Measurements from ENCODE around the gene TRIM8. TPM values are rescaled to one million over a fixed set of nuclear protein-coding genes. Genes with fewer than 3 reads are reported as not detected.

The TRIM8 gene
- polyA plus RNA-seq, 3 donors: 39.4 to 183 (median 41.4) TPM

DNA sequence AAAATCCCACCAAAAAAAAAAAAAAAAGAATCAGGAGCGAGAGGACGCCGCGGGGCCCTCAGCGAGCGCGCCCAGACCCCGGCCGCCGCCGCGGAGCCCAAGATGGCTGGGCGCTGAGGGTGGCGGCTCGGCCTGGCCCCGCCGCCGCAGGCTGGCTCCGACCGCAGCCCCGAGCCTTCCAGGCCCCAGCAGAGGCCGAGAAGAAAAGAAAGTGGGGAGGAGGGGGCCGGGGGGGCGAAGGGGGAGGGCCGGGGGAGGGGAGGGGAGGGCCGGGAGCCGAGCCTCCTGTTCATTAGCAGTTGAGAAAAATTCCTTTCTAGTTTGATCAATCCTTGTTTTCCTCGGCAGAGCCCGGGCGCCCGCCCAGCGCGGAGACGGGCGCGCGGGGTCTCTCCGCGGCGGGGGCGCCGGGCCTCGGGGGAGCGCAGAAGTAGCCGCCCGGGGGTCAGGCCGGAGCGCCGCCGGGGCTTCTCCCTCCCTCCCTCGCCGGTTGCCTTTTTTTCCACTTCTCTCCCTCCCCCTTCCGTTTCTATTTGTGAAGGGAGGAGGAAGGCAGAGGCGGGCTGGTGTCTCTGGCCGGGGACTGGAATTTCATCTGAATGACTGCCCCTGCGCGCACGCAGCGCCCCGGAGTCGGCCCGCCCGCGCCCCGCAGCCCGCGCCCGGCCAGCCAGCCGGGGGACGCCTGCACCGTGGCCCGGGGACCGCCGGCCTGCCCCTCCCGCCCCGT, 778 bp upstream of the TRIM8 start:
- TF ChIP-seq CTCF (IDR thresholded peaks at IDR 0.05): no peak
- Mint-ChIP-seq H3K27ac (peak overlapping the region; percentile 90 to 98 (median 94)), H3K9me3 (peaks cover 0 to 5% (median 2%) of the 10 kb centered on the region in 7 donors), H3K36me3 (peaks cover 13 to 23% of the 10 kb centered on the region in 2 donors), H3K4me3 (peak overlapping the region; percentile 88 to 96), H3K27me3 (ENCODE audit: low read depth in 3 of 3) (peaks cover 0 to 6% (median 3%) of the 10 kb centered on the region in 3 donors), H3K4me1 (peaks cover 28% of the 10 kb centered on the region)
- peak overlapping the region; percentile 91 for H2AFZ ChIP-seq (ENCODE audit: insufficient read depth, low read depth, low read length, poor library complexity, severe bottlenecking)
- peak overlapping the region; percentile 71 to 99 (median 76) for H3K4me3 ChIP-seq (replicated peaks in 1 of 3; ENCODE audit: low read depth in 2 of 3, low read length in 3 of 3)
- peak overlapping the region; percentile 96 for H3K9ac ChIP-seq (ENCODE audit: insufficient read depth, low read length, poor library complexity, severe bottlenecking)
- H4K20me1 ChIP-seq (ENCODE audit: insufficient read depth, low read length): peaks cover 33% of the 10 kb centered on the region
- peak overlapping the region; percentile 89 for H3K4me2 ChIP-seq (replicated peaks; ENCODE audit: extremely low read depth, low read length, poor library complexity, severe bottlenecking)
- H3K4me1 ChIP-seq (ENCODE audit: control insufficient read depth in 1 of 2, insufficient read depth in 2 of 2, low read length in 2 of 2): peaks cover 26 to 29% of the 10 kb centered on the region in 2 donors
- WGBS (ENCODE audit: insufficient coverage): 0% methylated on average over 53 of the region's 76 CpGs
- intact Hi-C loops (cut with micrococcal nuclease): no loop called here
- peak overlapping the region; percentile 85 to 99 for H3K27ac ChIP-seq (ENCODE audit: low read depth in 1 of 2, low read length in 2 of 2)
- peaks cover 62% of the 10 kb centered on the region for H3K79me2 ChIP-seq (ENCODE audit: insufficient read depth, low read length)
- no peaks in the 10 kb centered on the region for H3K27me3 ChIP-seq (ENCODE audit: control insufficient read depth in 2 of 2, insufficient read depth in 2 of 2, low read length in 2 of 2)
- peaks cover 10% of the 10 kb centered on the region in 2 donors for H3K36me3 ChIP-seq (replicated peaks in 1 of 2; ENCODE audit: control insufficient read depth in 1 of 2, insufficient read depth in 2 of 2, low read length in 2 of 2)
- peak in 2 of 3 donors; percentile 44 to 49 for DNase-seq
- H3K9me3 ChIP-seq (replicated peaks in 1 of 2; ENCODE audit: control insufficient read depth in 1 of 2, insufficient read depth in 1 of 2, low read length in 2 of 2): no peaks in the 10 kb centered on the region

- peaks cover 0 to 3% (median 0%) of the 10 kb centered on the region in 3 donors for H3K27me3 Mint-ChIP-seq (ENCODE audit: low read depth in 3 of 3)
- H3K4me2 ChIP-seq (replicated peaks; ENCODE audit: extremely low read depth, low read length, poor library complexity, severe bottlenecking): peak overlapping the region; percentile 89
- WGBS (ENCODE audit: insufficient coverage): under 1% methylated on average over 53 of the region's 62 CpGs
- peaks cover 0 to 5% (median 2%) of the 10 kb centered on the region in 7 donors for H3K9me3 Mint-ChIP-seq
- H3K27ac ChIP-seq (ENCODE audit: low read depth in 1 of 2, low read length in 2 of 2): peak overlapping the region; percentile 87 to 99
- H3K27me3 ChIP-seq (ENCODE audit: control insufficient read depth in 2 of 2, insufficient read depth in 2 of 2, low read length in 2 of 2): no peaks in the 10 kb centered on the region
- H3K4me3 Mint-ChIP-seq: peak overlapping the region; percentile 99
- H3K79me2 ChIP-seq (ENCODE audit: insufficient read depth, low read length): peaks cover 75% of the 10 kb centered on the region
- peaks cover 40% of the 10 kb centered on the region for H3K4me1 Mint-ChIP-seq
- peaks cover 19 to 29% of the 10 kb centered on the region in 2 donors for H3K36me3 Mint-ChIP-seq
- TF ChIP-seq CTCF (IDR thresholded peaks at IDR 0.05): peak; percentile 68
- peak; percentile 63 to 74 (median 66) for DNase-seq
- peak overlapping the region; percentile 96 for H3K9ac ChIP-seq (ENCODE audit: insufficient read depth, low read length, poor library complexity, severe bottlenecking)
- no peaks in the 10 kb centered on the region for H3K9me3 ChIP-seq (replicated peaks in 1 of 2; ENCODE audit: control insufficient read depth in 1 of 2, insufficient read depth in 1 of 2, low read length in 2 of 2)
- H3K36me3 ChIP-seq (replicated peaks in 1 of 2; ENCODE audit: control insufficient read depth in 1 of 2, insufficient read depth in 2 of 2, low read length in 2 of 2): peaks cover 11% of the 10 kb centered on the region in 2 donors
- H3K27ac Mint-ChIP-seq: peak overlapping the region; percentile 98 to 100 (median 99)
- H4K20me1 ChIP-seq (ENCODE audit: insufficient read depth, low read length): peaks cover 46% of the 10 kb centered on the region
- peaks cover 39 to 42% of the 10 kb centered on the region in 2 donors for H3K4me1 ChIP-seq (ENCODE audit: control insufficient read depth in 1 of 2, insufficient read depth in 2 of 2, low read length in 2 of 2)
- no peak overlapping the region for H2AFZ ChIP-seq (ENCODE audit: insufficient read depth, low read depth, low read length, poor library complexity, severe bottlenecking)
- intact Hi-C loops (cut with micrococcal nuclease): loop anchor here in 1 of 2 donors (5.0 kb wide), 1 partner anchor 67 kb away; the partner anchor contains the start of genes ARL3 and SFXN2
- H3K4me3 ChIP-seq (replicated peaks in 1 of 3; ENCODE audit: low read depth in 2 of 3, low read length in 3 of 3): peak overlapping the region; percentile 71 to 99 (median 76)
These were observed 538 bp downstream of the TRIM8 start for GRCh38 chr10:102644646-102645387.
